KOPT-K1 (cell line): ENCODE results near the gene SCD.

Experiments used
- H3K27ac ChIP-seq: fragments of 200-600 bp; sonication (generic); 2 replicates; pipeline ENCODE4 v1.5.1; 2016; ENCODE audit warnings: antibody characterized with exemption, mild to moderate bottlenecking, low read depth, low read length; ENCODE audit not compliant: poor library complexity, severe bottlenecking
- H3K36me3 ChIP-seq: fragments of 200-600 bp; sonication (generic); 2 replicates; pipeline ENCODE4 v1.5.1; 2017; ENCODE audit warnings: antibody characterized with exemption, mild to moderate bottlenecking, low read length, moderate library complexity; ENCODE audit not compliant: insufficient read depth
- H3K9me3 ChIP-seq: fragments of 200-600 bp; sonication (generic); 2 replicates; pipeline ENCODE4 v1.5.1; 2017; ENCODE audit warnings: antibody characterized with exemption, low read length, mild to moderate bottlenecking; ENCODE audit not compliant: insufficient read depth, poor library complexity, severe bottlenecking

The SCD gene

DNA sequence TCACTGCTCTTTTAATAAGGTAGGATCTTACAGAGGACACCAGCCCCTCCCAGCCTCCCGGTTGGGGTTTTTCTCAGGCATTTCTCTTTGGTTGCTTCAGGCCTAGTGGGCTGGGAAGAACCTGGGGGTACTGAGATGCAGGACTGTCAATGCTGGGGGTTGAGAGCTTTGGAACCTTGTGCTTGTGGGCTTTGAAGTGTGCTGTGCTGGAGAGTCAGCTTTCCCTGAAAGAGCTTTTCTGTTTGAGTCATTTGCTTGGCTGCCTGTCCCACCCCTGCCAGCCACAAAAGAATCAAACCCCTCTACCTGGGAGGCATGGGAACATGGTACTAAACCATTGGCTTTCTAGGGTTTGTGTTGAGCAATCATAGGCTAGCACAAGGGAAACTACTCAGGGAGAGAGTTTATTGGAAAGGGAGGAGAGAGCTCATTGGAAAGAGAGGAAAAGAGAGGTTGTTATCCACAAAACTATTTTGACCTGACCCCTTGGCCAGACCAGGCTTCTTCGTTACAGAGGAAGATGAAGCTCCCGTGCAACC is 1.4 kb downstream of the SCD start:
- H3K9me3 ChIP-seq = no peaks in the 10 kb centered on the region
- peak overlapping the region; percentile 97 for H3K27ac ChIP-seq
- H3K36me3 ChIP-seq = peaks cover 62% of the 10 kb centered on the region

DNA sequence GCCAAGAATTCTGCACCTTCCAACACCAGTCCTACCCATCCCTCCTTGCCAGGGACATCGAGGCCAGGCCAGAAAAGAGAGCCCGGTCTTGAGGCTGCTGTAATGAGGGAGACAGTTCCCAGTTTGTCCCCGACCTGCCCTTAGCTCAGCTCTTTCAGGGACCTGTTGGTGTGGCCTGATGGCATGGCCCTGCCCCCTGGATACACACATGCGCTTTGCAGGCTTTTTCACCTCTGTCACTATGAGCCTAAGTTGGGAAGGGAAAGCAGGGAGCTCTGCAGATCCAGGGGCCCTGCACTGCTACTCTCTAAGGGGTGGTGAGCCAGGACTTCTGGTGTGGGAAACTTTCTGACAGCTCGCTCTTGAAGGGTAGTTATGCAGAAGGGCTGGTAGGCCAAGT is 2.1 kb downstream of the SCD start:
- Histone ChIP-seq H3K36me3 (peaks cover 68% of the 10 kb centered on the region), H3K9me3 (no peaks in the 10 kb centered on the region), H3K27ac (peak overlapping the region; percentile 97)

DNA sequence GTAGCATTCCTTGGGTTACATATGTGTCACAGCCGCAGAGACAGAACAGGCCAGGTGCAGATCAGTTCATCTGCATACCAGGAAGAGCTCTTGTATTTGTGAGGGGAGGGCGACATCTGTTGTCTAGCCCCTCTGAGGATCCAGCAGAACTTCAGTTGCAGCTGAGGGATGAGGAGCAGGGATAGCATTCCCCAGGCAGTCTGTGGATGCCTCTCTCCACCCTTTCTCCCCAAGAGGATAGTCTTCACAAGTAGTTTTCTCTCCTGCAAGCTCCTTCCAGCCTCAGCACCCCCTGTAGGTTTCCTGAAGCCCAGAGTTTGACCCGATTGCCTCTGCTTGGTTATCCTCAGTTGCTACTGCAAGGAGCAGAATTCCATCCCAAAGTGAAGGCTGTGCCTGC is 2.6 kb downstream of the SCD start:
- no peaks in the 10 kb centered on the region for H3K9me3 ChIP-seq
- peak overlapping the region; percentile 97 for H3K27ac ChIP-seq
- H3K36me3 ChIP-seq = peaks cover 74% of the 10 kb centered on the region

DNA sequence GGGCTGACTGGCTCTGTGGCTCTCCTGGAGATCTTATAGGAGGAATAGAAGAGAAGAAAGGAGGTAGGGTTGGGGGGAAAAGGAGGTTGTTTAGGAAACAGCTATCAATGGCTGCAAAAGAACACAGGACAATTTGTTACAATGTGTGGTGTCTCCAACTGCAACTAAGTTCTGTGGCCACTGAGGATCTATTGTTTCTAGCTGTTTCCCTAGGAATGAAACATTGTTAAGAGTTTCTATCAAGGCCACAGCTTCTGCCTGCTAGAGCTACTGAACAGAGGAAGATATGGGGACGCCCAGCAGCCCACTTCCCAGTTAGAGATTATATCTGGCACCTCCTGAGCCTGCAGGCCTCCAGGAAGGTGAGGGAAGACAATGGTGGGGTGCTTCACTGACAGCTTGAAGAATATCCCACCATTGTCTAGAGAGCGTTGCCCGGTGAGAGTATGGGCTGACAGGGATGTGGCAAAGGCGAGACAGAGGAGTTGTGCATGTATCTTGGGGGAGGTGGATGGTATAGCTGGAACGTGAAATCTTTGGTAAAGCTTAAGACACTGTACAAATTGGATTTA is 4.0 kb downstream of the SCD start:
- Histone ChIP-seq H3K36me3 (peaks cover 87% of the 10 kb centered on the region), H3K27ac (peak overlapping the region; percentile 97), H3K9me3 (no peaks in the 10 kb centered on the region)

DNA sequence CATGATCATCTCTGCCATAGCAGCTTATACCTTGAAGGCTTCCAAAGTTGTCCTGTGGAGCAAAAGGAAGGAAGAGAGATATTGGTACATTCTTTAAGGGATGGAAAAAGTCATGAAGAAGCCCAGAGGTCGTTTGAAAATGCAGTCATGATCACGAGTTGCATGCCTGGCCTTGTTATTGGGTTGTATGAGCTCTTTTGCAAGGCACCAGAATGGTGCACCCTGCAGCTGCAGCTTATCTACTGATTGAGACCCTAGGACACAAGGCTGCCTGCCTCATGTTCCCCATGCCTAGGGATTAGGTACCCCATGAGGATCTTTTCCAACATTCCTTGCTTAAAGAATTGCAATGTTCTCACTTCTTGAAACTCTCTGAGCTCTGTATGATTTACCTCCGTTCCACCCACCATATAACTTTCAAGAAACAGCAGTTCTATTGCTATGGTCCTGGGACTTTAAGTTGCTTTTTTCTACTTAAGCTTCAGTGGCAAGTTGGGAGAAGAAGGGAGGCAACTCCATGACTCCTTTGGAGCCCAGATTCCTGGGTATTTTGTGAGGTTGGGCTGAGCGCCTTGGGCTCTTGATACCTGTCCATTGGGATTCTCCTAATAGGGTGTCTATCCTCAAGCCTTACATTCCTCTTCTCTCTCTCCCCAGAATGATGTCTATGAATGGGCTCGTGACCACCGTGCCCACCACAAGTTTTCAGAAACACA is 6.9 kb downstream of the SCD start:
- H3K36me3 ChIP-seq = peaks cover 98% of the 10 kb centered on the region
- no peak overlapping the region for H3K27ac ChIP-seq

DNA sequence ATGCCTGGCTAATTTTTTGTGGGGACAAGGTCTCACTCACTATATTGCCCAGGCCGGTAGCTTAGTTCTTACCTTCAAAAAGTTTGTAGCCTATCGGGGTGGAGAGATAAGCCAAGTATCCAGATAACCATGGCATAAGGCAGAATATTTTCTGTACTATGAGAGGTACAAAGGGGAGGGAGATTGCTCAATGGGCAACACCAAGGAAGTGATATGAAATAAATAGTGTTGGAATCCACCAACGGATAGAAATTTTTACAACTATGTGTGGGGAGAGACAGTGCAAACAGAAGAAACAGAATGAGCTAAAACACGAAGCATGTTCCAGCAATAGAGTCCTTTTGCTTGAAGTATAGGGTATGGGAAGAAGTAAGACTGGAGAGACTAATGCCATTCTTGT is 8.1 kb downstream of the SCD start:
- Histone ChIP-seq H3K36me3 (peaks cover 98% of the 10 kb centered on the region), H3K27ac (no peak overlapping the region), H3K9me3 (no peaks in the 10 kb centered on the region)

More for the DNA sequence above, 6.9 kb downstream of the SCD start:
- no peaks in the 10 kb centered on the region for H3K9me3 ChIP-seq

DNA sequence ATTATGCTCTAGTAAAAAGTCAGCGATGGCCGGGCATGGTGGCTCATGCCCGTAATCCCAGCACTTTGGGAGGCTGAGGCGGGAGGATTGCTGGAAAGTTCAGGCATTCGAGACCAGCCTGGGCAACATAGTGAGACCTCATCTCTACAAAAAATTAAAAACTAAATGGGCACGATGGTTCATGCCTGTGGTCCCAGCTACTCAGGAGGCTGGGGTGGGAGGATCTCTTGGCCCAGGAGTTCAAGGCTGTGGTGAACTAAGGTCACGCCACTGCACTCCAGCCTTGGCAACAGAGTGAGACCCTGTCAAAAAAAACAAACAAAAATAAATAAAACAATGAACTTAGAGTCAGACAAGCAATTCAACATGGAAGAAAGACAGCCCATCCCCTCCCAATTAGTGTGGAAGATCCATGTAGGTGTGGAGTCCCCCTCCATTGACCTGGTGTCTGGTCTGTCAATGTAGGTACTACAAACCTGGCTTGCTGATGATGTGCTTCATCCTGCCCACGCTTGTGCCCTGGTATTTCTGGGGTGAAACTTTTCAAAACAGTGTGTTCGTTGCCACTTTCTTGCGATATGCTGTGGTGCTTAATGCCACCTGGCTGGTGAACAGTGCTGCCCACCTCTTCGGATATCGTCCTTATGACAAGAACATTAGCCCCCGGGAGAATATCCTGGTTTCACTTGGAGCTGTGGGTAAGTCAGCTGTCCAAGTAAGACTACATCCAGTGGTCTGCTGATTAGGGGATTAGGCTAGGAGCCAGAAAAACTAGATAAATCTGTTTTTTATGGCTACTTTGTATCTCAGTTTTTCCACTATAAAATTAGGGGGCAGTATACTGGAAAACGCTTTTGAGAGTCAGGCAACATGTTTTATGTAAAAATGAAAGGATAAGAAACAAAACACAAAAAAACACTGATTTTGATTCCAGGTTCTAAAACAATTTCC is 9.3 kb downstream of the SCD start:
- H3K9me3 ChIP-seq = no peaks in the 10 kb centered on the region
- H3K36me3 ChIP-seq = peaks cover 98% of the 10 kb centered on the region

DNA sequence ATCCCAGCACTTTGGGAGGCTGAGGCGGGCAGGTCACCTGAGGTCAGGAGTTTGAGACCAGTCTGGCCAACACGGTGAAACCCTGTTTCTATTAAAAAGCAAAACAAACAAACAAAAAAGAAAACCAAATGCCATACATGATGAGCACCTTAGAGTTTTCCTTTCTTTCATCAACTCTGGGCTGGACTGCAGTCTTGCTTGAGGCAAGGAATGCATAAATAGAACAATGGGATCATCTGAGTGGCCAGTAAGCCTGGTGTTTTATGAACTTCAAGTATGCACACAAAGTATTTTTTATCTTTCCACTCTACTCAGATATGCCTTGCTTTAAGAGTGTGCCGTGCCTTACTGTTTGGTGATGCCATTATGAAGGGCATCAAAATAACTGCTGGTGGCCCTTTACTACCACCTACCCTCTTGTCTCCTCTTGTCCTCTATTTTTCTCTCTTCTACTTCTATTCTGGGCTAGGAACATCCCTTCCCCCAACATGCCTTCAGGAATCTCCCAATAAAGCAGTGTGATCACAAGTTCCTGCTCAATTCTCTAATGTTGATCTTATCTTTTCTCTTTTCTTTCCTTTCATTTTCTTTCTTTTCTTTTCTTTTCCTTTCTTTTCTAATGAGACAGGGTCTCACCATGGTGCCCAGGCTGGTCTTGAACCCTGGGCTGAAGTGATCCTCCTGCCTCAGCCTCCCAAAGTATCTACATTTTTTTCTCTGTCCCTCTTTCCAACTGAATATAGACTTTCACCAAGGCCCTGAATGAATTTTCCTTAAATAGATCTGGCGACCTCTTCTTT is 10.2 kb downstream of the SCD start:
- H3K27ac ChIP-seq = no peak overlapping the region
- H3K9me3 ChIP-seq = no peaks in the 10 kb centered on the region
- H3K36me3 ChIP-seq = peaks cover 98% of the 10 kb centered on the region

More for the DNA sequence above, 9.3 kb downstream of the SCD start:
- H3K27ac ChIP-seq = no peak overlapping the region

DNA sequence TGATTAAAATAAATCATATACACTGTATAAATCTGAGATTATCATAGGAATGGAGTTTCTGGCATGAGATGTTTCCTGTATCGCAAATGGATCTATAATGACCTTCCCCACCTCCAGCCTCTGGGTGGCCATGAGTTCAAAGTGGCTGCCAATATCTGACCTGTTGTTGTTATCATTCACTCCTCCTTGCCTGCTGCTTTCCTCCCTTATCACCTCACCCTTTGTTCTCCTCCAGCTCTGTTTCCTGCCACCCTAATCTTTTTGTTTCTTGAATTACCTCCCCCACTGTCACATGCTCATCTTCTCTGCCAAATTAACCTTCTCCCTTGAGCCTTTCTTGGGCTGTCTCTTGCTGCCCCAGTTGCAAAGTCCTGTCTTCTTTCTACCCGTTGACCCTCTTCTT is 12.0 kb downstream of the SCD start:
- no peaks in the 10 kb centered on the region for H3K9me3 ChIP-seq
- H3K27ac ChIP-seq = peak overlapping the region; percentile 30
- peaks cover 98% of the 10 kb centered on the region for H3K36me3 ChIP-seq

DNA sequence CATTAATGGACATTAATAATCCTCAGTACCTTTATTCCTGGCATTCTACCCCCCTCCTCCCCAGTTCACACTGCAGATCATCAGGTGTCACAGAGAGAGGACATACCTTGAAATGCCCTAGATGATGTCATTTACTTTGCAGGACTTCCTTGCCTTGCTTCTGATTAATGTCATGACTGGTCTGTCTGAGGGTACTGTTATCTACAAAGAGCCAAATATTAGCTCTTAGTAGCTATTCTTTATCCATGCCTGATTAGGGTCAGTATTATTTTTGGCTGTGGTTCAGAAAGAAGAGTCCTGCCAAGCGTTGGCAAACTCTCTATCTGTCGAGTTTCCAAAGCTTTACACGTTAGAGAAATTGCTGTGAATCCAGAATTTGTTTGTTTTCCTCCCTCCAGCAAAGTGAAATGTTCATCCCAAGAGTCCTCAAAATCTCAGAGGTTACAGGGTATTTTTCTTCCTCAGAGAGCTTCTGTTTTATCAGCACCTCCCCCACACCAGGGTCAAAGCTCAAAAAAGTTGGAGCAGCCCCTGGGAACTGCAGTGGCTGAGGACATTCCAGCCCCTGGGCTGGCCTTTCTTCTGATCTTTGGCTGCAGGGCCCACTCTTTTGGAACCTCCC is 12.6 kb downstream of the SCD start:
- Histone ChIP-seq H3K27ac (peak overlapping the region; percentile 30), H3K36me3 (peaks cover 98% of the 10 kb centered on the region), H3K9me3 (no peaks in the 10 kb centered on the region)

DNA sequence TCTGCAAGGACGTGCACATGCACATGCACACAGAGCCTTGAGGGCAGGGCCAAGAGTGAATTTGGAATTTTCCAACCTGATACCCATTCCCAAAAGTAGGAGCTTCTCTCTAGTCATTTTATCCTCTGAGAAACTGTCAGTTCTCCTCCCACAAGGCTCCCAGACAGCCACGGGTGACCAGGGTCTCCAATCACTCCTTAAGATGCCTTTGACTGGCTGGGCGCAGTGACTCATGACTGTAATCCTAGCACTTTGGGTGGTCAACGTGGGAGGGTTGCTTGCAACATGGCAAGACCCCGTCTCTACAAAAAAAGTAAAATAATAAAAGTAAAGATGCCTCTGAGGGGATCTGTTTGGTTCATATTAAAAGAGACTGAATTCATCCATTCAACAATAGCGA is 13.2 kb downstream of the SCD start:
- Histone ChIP-seq H3K9me3 (no peaks in the 10 kb centered on the region), H3K27ac (no peak overlapping the region), H3K36me3 (peaks cover 98% of the 10 kb centered on the region)

DNA sequence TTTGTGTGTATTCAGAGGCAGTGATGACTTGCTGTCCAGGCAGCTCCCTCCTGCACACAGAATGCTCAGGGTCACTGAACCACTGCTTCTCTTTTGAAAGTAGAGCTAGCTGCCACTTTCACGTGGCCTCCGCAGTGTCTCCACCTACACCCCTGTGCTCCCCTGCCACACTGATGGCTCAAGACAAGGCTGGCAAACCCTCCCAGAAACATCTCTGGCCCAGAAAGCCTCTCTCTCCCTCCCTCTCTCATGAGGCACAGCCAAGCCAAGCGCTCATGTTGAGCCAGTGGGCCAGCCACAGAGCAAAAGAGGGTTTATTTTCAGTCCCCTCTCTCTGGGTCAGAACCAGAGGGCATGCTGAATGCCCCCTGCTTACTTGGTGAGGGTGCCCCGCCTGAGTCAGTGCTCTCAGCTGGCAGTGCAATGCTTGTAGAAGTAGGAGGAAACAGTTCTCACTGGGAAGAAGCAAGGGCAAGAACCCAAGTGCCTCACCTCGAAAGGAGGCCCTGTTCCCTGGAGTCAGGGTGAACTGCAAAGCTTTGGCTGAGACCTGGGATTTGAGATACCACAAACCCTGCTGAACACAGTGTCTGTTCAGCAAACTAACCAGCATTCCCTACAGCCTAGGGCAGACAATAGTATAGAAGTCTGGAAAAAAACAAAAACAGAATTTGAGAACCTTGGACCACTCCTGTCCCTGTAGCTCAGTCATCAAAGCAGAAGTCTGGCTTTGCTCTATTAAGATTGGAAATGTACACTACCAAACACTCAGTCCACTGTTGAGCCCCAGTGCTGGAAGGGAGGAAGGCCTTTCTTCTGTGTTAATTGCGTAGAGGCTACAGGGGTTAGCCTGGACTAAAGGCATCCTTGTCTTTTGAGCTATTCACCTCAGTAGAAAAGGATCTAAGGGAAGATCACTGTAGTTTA is 15.8 kb downstream of the SCD start:
- no peak overlapping the region for H3K27ac ChIP-seq
- no peaks in the 10 kb centered on the region for H3K9me3 ChIP-seq
- H3K36me3 ChIP-seq = peaks cover 72% of the 10 kb centered on the region

DNA sequence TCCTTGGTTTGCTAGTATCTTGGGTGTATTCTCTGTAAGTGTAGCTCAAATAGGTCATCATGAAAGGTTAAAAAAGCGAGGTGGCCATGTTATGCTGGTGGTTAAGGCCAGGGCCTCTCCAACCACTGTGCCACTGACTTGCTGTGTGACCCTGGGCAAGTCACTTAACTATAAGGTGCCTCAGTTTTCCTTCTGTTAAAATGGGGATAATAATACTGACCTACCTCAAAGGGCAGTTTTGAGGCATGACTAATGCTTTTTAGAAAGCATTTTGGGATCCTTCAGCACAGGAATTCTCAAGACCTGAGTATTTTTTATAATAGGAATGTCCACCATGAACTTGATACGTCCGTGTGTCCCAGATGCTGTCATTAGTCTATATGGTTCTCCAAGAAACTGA is 17.1 kb downstream of the SCD start:
- Histone ChIP-seq H3K27ac (no peak overlapping the region), H3K36me3 (peaks cover 61% of the 10 kb centered on the region), H3K9me3 (no peaks in the 10 kb centered on the region)
